SIG-M5 treated with dmso at 0.1 percent for 504 hours (cell line): ENCODE data around the gene BRCA1.
"Not testable (repeated sequence)": the region's sequence is repeated elsewhere in the genome, so short reads cannot be mapped to it uniquely, and the experiment has no call there.

Experiments used
- DNase-seq: peaks from one replicate; lab custom pipeline; 2025; ENCODE audit not compliant: unreplicated experiment; lab: John Stamatoyannopoulos, UW

BRCA1 gene

DNA sequence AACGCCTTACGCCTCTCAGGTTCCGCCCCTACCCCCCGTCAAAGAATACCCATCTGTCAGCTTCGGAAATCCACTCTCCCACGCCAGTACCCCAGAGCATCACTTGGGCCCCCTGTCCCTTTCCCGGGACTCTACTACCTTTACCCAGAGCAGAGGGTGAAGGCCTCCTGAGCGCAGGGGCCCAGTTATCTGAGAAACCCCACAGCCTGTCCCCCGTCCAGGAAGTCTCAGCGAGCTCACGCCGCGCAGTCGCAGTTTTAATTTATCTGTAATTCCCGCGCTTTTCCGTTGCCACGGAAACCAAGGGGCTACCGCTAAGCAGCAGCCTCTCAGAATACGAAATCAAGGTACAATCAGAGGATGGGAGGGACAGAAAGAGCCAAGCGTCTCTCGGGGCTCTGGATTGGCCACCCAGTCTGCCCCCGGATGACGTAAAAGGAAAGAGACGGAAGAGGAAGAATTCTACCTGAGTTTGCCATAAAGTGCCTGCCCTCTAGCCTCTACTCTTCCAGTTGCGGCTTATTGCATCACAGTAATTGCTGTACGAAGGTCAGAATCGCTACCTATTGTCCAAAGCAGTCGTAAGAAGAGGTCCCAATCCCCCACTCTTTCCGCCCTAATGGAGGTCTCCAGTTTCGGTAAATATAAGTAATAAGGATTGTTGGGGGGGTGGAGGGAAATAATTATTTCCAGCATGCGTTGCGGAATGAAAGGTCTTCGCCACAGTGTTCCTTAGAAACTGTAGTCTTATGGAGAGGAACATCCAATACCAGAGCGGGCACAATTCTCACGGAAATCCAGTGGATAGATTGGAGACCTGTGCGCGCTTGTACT lies at the start of gene BRCA1:
Gene BRCA1 (minus strand): TSS at position 232 of the 834 bp plus-strand sequence. CDS start 1,268 bp downstream, outside the sequence.
- DNase-seq: peak; percentile 100

DNA sequence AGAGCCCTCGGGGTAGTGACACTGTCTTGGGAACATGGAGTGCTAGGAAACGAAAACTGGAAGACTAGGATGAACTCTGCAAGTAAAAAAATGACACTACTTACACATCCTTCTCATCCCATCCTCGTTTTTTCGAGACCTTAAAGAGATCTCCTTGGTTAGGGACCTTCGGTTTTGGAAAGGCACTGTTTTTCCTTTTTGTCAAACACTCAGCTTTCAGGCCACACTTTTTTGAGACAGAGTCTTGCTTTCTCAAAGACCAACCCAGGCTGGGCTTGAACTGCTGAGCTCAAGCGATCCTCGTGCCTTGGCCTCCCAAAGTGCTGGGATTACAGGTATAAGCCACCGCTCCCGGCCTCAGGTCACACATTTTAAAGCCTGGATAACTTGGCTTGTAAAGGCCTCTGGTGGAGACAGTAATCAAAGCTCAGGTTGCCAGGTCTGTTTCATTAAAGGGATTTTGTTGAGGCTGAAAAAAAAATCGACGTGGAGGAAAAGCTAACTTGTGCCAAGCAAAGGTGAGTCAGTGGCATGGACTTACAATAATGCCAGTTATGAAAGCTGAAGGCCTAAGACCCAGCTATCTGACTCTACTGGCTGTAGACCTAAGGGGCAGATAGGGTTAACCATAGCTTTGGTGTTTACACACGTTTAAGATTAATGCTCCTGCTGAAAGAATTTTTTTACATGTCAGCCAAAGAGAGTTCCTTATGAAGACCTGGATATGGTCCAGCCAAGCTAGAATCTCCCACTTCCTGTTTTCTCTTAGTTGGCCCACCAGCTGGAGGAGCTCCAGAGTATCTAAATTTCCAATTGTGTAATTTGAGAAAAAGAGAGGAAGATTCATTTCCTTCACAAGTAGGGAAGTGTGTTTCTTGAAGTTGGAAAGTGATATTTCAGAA lies 46.7 kb upstream of the BRCA1 start:
- DNase-seq: peak; percentile 96

DNA sequence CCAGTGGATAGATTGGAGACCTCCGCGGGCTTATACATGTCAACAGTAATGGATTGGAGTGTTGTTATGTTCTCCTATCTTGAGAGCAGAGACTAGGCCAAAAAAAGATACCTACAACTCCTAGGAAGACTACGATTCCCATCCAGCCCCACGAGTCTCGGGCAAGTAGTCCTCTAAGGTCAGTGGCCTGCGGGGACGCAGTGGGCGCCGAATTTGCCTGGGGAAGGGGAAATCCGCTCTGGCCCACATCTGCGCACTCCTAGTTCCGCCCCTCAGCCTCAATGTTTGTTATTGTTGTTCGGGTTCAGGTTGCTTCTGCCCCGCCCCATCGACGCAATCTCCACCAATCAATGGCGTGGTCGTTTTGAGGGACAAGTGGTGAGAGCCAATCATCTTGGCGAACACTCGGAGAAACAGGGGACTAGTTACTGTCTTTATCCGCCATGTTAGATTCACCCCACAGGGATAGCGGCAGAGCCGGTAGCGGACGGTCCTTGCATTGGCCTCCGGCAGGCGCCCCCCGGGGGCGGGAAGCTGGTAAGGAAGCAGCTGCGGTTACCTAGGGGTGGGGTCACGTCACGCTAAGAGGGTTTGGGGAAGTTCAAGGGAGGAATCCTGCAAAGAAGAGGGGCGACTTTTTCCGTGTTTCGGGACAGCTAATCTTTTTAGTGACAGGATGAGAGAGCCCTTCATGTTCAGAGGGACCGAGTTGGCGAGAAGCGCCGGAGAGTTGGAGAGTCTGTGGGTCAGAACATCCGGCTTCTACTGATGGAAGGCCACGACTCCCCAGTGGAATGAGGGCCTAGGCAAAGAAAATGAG lies 45.8 kb upstream of the BRCA1 start, which contains the start of gene NBR1:
Gene NBR1 (plus strand): TSS at position 449 of the 820 bp plus-strand sequence. CDS start 4,586 bp downstream, outside the sequence.
- DNase-seq: peak; percentile 100

DNA sequence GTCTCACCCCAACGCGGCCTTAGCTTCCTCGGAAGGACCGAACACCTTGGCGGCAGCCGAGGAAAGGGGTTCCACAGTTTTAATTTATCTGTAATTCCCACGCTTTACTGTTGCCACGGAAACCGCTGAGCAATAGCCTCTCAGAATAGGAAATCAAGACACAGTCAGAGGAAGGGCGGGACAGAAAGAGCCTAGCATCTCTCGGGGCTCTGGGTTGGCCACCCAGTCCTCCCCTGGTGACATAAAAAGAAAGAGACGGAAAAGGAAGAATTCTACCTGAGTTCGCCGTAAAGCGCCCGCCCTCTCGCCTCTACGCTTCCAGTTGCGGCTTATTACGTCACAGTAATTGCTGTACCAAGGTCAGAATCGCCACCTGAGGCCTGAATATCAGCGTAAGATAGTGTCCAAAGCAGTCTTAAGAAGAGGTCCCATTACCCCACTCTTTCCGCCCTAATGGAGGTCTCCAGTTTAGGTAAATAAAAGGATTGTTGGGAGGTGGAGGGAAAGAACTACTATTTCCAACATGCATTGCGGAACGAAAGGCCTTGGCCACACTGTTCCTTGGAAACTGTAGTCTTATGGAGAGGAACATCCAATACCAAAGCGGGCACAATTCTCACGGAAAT lies 45.1 kb upstream of the BRCA1 start:
- DNase-seq: peak; percentile 99

DNA sequence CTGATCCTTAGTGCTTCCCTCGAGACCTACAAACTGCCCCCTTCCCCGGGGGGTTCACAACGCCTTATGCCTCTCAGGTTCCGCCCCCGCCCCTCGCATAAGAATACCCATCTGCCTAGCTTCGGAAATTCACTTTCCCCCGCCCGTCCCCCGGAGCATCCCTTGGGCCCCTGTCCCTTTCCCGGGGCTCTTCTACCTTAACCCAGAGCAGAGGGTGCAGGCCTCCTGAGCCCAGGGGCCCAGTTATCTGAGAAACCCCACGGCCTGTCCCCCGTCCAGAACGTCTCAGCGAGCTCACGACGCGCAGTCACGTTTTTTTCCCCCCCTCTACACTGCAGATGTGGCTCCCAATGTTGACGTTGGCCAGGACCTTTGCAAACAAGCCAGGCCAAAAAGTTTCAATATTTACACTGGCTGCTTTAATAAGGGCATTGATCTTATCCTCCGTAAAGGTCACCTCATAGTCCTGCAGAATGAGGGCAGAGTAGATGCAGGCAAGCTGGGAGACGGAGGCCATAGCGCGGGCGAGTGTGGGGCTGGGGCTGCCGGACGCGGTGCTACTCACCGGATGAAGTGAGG lies 44.5 kb upstream of the BRCA1 start:
- DNase-seq: peak; percentile 55

DNA sequence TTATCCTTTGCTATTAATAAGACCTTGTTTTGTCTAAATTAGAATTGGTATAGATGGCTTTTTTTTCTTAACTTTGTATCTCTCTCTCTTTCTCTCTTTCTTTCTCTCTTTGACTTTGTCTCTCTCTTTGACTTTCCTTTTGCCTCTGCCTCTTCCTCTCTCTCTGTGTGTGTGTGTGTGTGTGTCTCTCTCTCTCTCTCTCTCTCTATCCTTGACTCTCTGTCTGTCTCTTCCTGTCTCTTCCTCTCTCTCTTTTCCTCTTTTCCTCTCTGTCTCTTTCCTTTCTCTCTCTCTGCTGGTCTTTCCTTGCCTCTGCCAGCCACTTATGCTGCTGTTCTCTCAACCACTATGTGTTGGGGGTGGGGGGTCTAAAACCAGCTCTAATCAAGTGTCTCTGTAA lies 40.8 kb upstream of the BRCA1 start:
- not testable (repeated sequence) for DNase-seq

DNA sequence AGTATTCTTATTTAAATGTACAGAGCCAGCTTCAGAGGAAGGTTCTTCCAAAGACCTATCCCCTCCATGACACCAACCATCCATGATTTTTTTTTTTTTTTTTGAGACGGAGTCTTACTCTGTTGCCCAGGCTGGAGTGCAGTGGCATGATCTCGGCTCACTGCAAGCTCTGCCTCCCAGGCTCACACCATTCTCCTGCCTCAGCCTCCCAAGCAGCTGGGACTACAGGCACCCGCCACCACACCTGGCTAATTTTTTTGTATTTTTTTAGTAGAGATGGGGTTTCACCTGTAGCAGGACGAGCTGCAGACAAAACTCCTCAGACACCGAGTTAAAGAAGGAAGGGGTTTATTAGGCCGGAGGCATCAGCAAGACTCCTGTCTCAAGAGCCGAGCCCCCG lies 34.8 kb upstream of the BRCA1 start:
- DNase-seq: not testable (repeated sequence)

DNA sequence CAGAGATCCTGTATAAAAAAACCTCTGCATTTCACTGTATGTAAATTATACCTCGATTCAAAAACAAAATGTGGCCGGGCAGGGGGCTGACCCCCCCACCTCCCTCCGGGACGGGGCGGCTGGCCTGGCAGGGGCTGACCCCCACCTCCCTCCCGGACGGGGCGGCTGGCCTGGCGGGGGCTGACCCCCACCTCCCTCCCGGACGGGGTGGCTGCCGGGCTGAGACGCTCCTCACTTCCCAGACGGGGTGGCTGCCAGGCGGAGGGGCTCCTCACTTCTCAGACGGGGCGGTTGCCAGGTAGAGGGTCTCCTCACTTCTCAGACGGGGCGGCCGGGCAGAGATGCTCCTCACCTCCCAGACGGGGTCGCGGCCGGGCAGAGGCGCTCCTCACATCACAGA lies 34.1 kb upstream of the BRCA1 start:
- not testable (repeated sequence) for DNase-seq

DNA sequence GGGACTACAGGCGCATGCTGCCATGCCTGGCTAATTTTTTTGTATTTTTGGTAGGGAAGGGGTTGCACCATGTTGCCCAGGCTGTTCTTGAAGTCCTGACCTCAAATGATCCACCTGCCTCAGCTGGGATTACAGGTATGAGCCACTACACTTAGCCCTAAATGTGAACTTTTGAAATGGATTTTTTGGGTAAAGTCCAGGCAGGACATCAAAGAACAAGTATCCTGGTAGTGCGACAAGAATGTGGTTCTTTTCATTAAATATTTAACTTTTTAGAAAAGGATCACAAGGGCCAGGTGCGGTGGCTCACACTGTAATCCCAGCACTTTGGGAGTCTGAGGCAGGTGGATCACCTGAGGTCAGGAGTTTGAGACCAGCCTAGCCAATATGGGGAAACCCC lies 30.5 kb upstream of the BRCA1 start:
- DNase-seq: no peak

DNA sequence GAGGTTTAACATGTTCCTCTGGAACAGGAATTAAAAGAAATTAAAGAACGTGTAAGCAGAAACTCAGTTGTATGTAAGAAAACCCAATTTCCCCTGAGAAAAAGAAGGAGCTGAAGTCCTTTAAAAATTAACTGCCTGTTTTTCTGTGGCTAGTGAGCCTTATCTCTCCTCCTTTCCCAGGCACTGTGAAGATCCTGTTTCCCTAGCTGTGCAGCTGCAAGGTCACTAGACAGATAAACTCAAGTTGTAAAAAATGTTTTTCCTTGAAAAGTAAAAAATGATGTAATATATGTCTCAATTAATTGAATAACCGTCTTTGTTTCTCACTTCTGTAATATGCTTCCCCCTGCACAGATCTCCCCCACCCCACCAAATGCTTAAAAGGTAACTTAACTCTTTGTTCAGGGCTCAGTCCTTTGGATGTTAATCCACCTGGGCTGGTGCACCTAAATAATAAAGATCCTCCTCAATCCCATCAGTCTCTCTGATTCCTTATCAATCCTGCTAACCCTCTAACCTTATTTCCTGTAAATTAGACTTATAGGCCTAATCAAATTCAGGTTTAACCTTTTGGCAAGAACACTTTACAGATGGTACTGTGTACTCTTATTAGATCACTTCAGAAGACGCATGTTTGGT lies 28.2 kb upstream of the BRCA1 start:
- not testable (repeated sequence) for DNase-seq

DNA sequence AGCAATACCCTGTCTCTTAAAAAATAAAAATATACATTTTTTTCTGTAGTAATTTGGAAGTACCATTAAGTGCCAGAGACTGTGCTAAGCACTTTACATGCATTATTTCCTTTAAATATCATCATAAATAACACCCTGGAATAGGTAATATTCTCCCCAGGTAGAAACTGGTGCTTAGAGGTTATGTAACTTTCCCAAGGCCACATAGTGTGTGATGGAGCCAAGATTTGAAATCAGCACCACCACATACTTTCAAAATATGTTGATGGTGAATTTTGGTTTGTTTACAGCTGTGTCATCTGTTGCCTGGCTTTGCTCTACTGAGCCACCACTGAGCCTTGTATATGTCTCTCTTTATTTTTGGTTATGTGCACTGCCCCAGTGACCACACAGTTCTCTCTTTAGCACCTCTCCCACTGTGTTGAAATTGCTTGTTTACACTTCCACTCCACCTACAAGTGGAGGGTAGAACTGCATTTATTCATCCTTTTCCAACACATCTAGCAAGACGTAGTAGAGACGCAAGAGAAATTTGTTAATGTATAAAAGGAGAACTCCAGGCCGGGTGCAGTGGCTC lies 26.8 kb upstream of the BRCA1 start:
- DNase-seq: no peak

DNA sequence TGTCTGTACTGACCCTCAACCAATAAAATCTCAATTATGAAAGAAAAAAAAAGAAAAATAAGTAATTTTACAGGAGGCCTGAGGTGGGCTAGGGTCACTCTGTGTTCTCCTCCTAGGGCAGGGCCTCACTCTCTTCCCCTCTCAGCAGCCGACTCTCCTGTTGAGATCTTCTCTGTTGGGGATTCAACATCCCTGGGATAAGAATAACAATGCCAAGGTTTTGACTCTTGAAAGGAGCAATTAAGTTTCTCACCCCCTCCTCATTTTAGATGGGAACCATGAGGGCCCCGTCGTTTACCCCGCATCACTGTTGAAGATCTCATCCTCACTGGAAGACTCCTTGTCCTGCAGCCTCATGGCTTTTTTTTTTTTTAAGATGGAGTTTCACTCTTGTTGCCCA lies 21.5 kb upstream of the BRCA1 start:
- no peak for DNase-seq

DNA sequence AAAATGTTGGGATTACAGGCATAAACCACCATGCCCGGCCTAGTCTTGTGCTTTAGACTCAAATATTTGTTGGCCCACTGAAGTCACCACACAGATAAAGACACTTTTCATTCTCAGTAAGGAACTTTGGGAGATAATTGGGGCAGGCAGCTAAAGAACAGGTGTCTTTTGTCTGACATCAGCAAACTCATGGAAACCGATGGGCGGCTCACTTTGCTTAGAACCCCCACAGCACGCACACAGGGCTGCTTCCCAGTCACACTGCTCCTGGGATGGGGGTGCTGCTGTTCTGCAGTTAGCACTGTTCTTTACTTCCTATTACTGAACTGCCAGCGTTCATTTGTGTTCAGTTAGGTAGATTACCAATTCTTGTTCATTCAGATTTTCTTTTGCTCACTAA lies 18.0 kb upstream of the BRCA1 start:
- no peak for DNase-seq

DNA sequence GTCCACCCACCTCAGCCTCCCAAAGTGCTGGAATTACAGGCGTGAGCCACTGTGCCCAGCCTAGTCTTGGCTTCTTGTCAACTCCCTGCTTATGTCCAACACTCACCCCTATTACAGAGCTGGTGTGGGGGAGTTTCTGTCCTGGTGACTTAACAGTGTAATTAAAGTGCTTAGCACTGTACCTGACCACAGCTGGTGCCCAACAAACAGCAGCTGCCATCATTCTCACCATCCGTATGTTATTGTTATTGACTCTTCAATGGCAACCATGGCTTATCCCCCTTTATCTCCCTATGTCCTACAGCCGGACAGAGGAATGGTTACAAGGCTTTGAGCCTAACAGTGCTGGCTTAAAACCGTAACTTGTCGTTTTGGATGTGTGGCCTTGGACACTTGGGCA lies 17.0 kb upstream of the BRCA1 start:
- DNase-seq: no peak

DNA sequence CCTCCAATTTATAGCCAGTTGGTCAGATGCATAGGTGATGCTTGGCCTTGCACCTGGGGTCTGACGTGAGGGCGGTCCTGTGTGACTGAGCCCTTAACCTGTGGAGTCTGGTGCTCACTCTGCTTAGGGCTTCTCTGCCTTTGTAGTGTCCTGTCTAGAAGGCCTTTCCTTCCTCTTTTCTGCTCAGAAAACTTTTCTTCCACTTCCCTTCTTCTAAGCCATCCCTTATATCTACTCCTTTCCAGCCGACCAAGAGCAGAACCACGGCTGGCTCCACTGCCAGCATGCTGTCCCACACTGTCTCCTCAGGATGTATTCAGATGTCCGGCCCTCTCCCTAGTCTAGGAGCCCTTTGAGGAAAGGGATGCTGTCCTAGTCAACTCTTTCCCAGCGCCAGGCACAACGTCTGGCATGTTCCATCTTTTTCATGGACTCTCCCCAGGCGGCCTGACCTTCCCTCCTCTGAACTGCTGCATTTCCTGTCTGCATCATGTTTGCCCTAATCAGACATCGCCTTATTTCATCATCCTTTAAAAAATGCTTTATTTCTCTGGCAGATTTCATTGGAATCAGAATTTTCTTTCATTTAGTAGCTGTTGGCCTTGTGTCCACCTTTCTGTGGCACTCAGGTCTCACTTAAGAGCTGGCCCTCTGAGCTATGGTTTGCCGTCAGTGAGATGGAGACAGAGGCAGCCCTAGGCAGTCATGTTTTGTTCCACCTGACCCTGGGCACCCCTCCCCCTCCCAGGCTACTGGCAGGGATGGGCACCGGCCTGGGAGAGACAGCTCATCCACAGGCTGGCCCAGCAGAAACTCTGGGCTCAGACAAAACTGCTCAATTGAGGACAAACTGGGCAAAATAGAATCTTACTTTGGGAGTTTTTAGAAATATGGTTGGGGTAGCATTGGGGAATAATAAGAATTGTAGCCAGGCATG lies 15.5 kb upstream of the BRCA1 start:
- DNase-seq: peak; percentile 67

DNA sequence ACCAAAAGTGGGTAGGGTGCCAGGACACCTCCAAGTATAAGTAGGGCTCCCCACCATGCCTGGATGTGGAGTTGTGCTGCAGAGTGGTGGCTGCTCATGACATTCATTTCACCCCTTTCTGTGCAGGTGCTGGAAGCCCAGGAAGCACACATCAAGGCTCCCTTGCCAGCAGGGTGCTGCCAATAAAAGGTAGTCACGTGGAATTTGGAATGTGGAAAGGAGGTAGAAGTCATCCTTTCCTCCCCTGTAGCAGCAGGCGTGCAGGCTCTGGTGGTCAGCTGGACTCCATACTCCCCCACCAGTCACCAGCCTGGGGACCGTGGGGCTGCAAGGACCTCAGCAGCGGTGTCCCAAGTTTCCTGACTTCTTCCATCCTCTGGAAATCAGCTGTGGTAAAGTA lies 13.4 kb upstream of the BRCA1 start:
- not testable (repeated sequence) for DNase-seq

DNA sequence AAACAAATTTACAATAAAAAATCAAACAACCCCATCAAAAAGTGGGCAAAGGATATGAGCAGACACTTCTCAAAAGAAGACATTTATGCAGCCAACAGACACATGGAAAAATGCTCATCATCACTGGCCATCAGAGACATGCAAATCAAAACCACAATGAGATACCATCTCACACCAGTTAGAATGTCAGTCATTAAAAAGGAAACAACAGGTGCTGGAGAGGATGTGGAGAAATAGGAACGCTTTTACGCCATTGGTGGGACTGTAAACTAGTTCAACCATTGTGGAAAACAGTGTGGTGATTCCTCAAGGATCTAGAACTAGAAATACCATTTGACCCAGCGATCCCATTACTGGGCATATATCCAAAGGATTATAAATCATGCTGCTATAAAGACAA lies 11.4 kb upstream of the BRCA1 start:
- not testable (repeated sequence) for DNase-seq

DNA sequence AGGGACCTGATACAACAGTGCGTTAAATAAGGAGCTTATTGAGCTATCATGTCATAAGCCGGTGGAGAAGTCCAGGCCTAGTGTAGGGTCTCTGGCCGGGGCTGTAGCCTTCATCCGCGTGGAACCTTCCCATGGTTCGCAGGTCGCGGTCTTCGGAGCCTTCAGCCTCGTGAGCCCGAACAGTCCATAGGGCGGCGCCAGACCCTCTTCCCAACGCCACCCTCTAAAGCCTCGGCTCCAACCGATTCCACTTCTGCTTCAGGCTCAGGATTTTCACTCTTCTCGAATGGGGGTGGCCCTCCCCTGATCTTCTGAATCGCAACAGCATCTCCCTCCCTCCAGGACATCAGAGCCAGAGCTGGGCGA lies 10.3 kb upstream of the BRCA1 start:
- DNase-seq: no peak
